ENCODE data around the gene SZT2. TPM values are rescaled to one million over a fixed set of nuclear protein-coding genes. Genes with fewer than 3 reads are reported as not detected.
A peak's percentile ranks its signal among the peaks of the same experiment; 100 is the strongest.
"Not testable (repeated sequence)": the region's sequence is repeated elsewhere in the genome, so short reads cannot be mapped to it uniquely, and the experiment has no call there.

Gene SZT2
- total RNA-seq, 1 experiment from 2014 or later = 12.2 TPM

- Histone ChIP-seq H3K27me3 (ENCODE audit: control insufficient read depth, insufficient read depth, low read length) (no peaks in the 10 kb centered on the region), H3K36me3 (replicated peaks; ENCODE audit: control insufficient read depth, insufficient read depth, low read length) (peaks cover 26% of the 10 kb centered on the region), H3K4me3 (ENCODE audit: insufficient read depth, low read depth, low read length) (peak overlapping the region; percentile 42)
- peak; percentile 89 for DNase-seq
These were observed 63.2 kb downstream of the SZT2 start for GRCh38 chr1:43452789-43453441.

GRCh38 chr1:43453442-43454269 is 64.0 kb downstream of the SZT2 start, which contains the start of gene HYI:
HYI (minus strand) TSS chr1:43453931; CDS start chr1:43453793, 138 bp downstream.
- peaks cover 22% of the 10 kb centered on the region for H3K36me3 ChIP-seq (replicated peaks; ENCODE audit: control insufficient read depth, insufficient read depth, low read length)
- DNase-seq = peak; percentile 91
- H3K4me3 ChIP-seq (ENCODE audit: insufficient read depth, low read depth, low read length) = peak within 1 kb of the TSS; percentile 42
- no peaks in the 10 kb centered on the region for H3K27me3 ChIP-seq (ENCODE audit: control insufficient read depth, insufficient read depth, low read length)

- peaks cover 16% of the 10 kb centered on the region for H3K36me3 ChIP-seq (replicated peaks; ENCODE audit: control insufficient read depth, insufficient read depth, low read length)
- peak overlapping the region; percentile 42 for H3K4me3 ChIP-seq (ENCODE audit: insufficient read depth, low read depth, low read length)
- no peaks in the 10 kb centered on the region for H3K27me3 ChIP-seq (ENCODE audit: control insufficient read depth, insufficient read depth, low read length)
- peak; percentile 94 for DNase-seq
These were observed 64.7 kb downstream of the SZT2 start for GRCh38 chr1:43454270-43455011.

GRCh38 chr1:43455213-43455889 is 65.7 kb downstream of the SZT2 start:
- H3K36me3 ChIP-seq (replicated peaks; ENCODE audit: control insufficient read depth, insufficient read depth, low read length) = peaks cover 11% of the 10 kb centered on the region
- DNase-seq = no peak
- no peak overlapping the region for H3K4me3 ChIP-seq (ENCODE audit: insufficient read depth, low read depth, low read length)
- H3K27me3 ChIP-seq (ENCODE audit: control insufficient read depth, insufficient read depth, low read length) = no peaks in the 10 kb centered on the region

GRCh38 chr1:43458379-43458778 is 68.7 kb downstream of the SZT2 start:
- not testable (repeated sequence) for DNase-seq; H3K27me3 ChIP-seq (ENCODE audit: control insufficient read depth, insufficient read depth, low read length); H3K36me3 ChIP-seq (replicated peaks; ENCODE audit: control insufficient read depth, insufficient read depth, low read length); H3K4me3 ChIP-seq (ENCODE audit: insufficient read depth, low read depth, low read length)

- no peaks in the 10 kb centered on the region for H3K27me3 ChIP-seq (ENCODE audit: control insufficient read depth, insufficient read depth, low read length)
- no peak for DNase-seq
- H3K36me3 ChIP-seq (replicated peaks; ENCODE audit: control insufficient read depth, insufficient read depth, low read length) = no peaks in the 10 kb centered on the region
- H3K4me3 ChIP-seq (ENCODE audit: insufficient read depth, low read depth, low read length) = no peak overlapping the region
These were observed 71.4 kb downstream of the SZT2 start for GRCh38 chr1:43460988-43461693.

GRCh38 chr1:43463479-43463878 is 73.8 kb downstream of the SZT2 start:
- no peaks in the 10 kb centered on the region for H3K36me3 ChIP-seq (replicated peaks; ENCODE audit: control insufficient read depth, insufficient read depth, low read length)

GRCh38 chr1:43464681-43465504 is 75.2 kb downstream of the SZT2 start:
- DNase-seq = no peak
- H3K4me3 ChIP-seq (ENCODE audit: insufficient read depth, low read depth, low read length) = no peak overlapping the region
- H3K36me3 ChIP-seq (replicated peaks; ENCODE audit: control insufficient read depth, insufficient read depth, low read length) = no peaks in the 10 kb centered on the region
- H3K27me3 ChIP-seq (ENCODE audit: control insufficient read depth, insufficient read depth, low read length) = no peaks in the 10 kb centered on the region

More at GRCh38 chr1:43463479-43463878, 73.8 kb downstream of the SZT2 start:
- H3K27me3 ChIP-seq (ENCODE audit: control insufficient read depth, insufficient read depth, low read length) = no peaks in the 10 kb centered on the region
- H3K4me3 ChIP-seq (ENCODE audit: insufficient read depth, low read depth, low read length) = no peak overlapping the region
- no peak for DNase-seq

- no peaks in the 10 kb centered on the region for H3K36me3 ChIP-seq (replicated peaks; ENCODE audit: control insufficient read depth, insufficient read depth, low read length)
- no peak overlapping the region for H3K4me3 ChIP-seq (ENCODE audit: insufficient read depth, low read depth, low read length)
- H3K27me3 ChIP-seq (ENCODE audit: control insufficient read depth, insufficient read depth, low read length) = no peaks in the 10 kb centered on the region
- DNase-seq = no peak
These were observed 75.9 kb downstream of the SZT2 start for GRCh38 chr1:43465505-43466067.

- H3K27me3 ChIP-seq (ENCODE audit: control insufficient read depth, insufficient read depth, low read length) = no peaks in the 10 kb centered on the region
- no peak overlapping the region for H3K4me3 ChIP-seq (ENCODE audit: insufficient read depth, low read depth, low read length)
- no peaks in the 10 kb centered on the region for H3K36me3 ChIP-seq (replicated peaks; ENCODE audit: control insufficient read depth, insufficient read depth, low read length)
- DNase-seq = no peak
These were observed 76.7 kb downstream of the SZT2 start for GRCh38 chr1:43466403-43466802.

- Histone ChIP-seq H3K27me3 (ENCODE audit: control insufficient read depth, insufficient read depth, low read length) (no peaks in the 10 kb centered on the region), H3K4me3 (ENCODE audit: insufficient read depth, low read depth, low read length) (no peak overlapping the region), H3K36me3 (replicated peaks; ENCODE audit: control insufficient read depth, insufficient read depth, low read length) (no peaks in the 10 kb centered on the region)
- DNase-seq = no peak
These were observed 78.7 kb downstream of the SZT2 start for GRCh38 chr1:43468414-43468813.

GRCh38 chr1:43469932-43470331 is 80.2 kb downstream of the SZT2 start:
- Histone ChIP-seq H3K36me3 (replicated peaks; ENCODE audit: control insufficient read depth, insufficient read depth, low read length) (no peaks in the 10 kb centered on the region), H3K4me3 (ENCODE audit: insufficient read depth, low read depth, low read length) (no peak overlapping the region), H3K27me3 (ENCODE audit: control insufficient read depth, insufficient read depth, low read length) (no peaks in the 10 kb centered on the region)
- DNase-seq = no peak

- no peak overlapping the region for H3K4me3 ChIP-seq (ENCODE audit: insufficient read depth, low read depth, low read length)
- no peak for DNase-seq
These were observed 82.4 kb downstream of the SZT2 start for GRCh38 chr1:43472087-43472462.

More at GRCh38 chr1:43472087-43472462, 82.4 kb downstream of the SZT2 start:
- H3K36me3 ChIP-seq (replicated peaks; ENCODE audit: control insufficient read depth, insufficient read depth, low read length) = no peaks in the 10 kb centered on the region
- H3K27me3 ChIP-seq (ENCODE audit: control insufficient read depth, insufficient read depth, low read length) = no peaks in the 10 kb centered on the region

All from H7 (cell line).